HPDE6-E6E7 (cell line): ENCODE results near the gene ADAM20.
"Not testable (repeated sequence)": the region's sequence is repeated elsewhere in the genome, so short reads cannot be mapped to it uniquely, and the experiment has no call there.

ENCODE experiments used
- DNase-seq: peaks from one replicate; pipeline ENCODE4 v3.0.0; 2011; ENCODE audit warnings: missing footprints; ENCODE audit errors: extremely low spot score

ADAM20 gene

DNA sequence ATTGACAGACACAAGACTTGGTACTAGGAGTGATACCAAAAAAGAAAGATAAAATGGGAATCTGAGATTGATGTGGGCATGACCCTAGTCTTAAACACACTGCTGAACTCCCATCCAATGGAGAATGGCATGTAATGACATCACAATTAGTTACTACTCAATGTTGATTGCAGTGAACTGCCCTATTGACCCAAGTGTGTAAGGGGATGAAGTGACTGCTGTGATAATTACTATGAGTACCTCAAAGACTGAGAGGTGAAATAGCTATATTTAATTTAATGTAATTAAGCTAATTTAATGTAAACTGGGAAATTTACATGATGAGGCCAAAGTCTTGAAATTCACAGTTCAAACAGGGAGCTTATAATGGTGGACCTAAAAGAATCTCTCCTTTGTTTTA is at the start of gene ADAM20:
Gene ADAM20 (minus strand): TSS at position 101 of the 400 bp plus-strand sequence. CDS start 10,247 bp downstream, outside the sequence.
- DNase-seq, result no peak

DNA sequence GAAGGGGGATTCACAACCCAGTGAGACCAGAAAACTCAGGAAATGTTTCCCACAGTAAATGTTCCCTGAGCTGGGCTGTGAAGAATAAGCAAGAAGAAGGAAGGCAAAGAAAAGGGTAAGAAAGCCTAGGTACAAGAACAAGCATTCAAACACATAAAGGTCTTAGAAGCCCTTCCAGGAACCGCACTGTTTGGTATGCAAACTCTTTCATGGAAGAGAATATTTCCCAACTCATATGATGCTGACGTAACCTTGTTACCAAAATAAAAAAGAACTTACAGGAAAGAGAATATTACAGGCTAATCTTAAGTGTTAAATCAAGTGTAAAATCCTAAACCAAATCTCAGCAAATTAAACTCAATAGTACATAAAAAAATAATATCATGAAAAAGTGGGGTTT is 42.1 kb upstream of the ADAM20 start:
- DNase-seq, result no peak

DNA sequence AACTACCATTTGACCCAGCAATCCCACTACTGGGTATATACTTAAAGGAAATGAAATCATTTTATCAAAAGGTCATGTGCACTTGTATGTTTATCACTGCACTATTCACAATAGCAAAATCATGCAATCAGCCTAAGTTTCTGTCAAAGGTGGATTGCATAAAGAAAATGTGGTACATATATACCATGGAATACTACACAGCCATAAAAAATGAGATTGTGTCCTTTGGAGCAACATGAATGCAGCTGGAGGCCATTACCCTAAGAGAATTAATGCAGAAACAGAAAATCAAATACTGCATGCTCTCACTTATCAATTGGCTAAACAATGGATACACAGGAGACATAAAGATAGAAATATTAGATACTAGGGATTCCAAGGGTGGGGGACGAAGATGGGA is 38.2 kb upstream of the ADAM20 start:
- DNase-seq, result no peak

DNA sequence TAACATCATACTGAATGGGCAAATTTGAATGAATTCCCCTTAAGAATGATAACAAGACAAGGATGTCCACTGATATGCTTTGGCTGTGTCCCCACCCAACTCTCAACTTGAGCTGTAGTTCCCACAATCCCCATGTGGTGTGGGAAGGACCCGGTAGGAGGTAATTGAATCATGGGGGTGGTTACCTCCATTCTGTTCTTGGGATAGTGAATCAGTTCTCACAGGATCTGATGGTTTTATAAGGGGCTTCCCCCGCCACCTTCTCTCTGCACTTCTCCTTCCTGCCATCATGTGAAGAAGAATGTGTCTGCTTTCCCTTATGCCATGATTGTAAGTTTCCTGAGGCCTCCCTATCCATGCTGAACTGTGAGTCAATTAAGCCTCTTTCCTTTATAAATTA is 36.3 kb upstream of the ADAM20 start:
- no peak for DNase-seq

DNA sequence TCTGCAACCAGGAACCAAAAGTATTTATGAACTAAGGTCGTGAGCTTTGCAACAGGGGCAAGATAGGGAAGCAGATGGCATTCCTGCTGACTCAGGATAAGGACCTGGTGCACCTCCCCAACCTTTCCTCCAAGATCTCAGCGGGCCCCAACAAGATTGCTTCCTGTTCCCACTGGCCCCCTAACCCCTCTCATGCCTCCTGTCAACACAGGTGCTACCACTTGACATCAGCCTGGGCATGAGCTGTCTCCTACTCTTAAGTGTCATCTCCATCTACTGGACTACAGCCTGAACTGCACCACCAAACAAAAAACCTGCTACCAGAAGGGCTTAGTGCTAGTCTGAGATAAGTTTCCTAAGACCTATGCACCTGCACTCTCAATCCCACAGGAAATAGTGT is 33.0 kb upstream of the ADAM20 start:
- peak; percentile 26 for DNase-seq

DNA sequence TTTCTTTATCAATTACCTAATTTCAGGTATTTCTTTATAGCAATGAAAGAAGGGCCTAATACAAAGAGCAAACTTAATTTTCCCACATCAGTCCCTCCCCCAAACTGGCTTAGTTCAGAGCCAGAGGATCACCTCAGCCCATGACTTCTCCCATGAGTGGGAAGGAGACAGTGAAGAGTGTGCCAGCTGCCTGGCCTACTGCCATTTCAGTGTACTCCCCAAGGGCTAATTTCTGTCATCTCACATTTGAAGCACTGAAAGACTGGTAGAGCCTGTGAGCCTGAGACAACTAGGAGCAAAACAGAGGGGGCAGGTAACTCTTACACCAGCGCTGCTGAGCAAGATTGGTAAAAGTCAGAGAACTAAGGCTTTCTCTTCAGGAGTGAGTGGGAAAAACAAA is 29.1 kb upstream of the ADAM20 start:
- DNase-seq, result no peak

DNA sequence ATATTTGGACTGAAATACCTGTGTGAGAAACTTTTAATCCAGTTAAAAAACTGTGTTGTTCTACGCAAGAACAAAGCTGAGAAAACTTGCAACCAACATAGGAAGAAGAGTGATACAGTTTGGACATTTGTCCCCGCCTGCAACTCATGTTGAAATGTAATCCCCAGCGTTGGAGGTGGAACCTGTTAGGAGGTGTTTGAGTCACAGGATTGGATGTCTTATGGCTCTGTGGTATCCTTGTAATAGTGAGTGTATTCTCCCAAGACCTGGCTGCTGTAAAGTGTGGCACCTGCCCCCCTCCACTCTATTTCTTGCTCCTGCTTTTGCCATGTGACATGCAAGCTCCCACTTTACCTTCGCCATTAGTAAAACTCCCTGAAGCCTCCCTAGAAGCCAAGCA is 28.6 kb upstream of the ADAM20 start:
- DNase-seq, result no peak

DNA sequence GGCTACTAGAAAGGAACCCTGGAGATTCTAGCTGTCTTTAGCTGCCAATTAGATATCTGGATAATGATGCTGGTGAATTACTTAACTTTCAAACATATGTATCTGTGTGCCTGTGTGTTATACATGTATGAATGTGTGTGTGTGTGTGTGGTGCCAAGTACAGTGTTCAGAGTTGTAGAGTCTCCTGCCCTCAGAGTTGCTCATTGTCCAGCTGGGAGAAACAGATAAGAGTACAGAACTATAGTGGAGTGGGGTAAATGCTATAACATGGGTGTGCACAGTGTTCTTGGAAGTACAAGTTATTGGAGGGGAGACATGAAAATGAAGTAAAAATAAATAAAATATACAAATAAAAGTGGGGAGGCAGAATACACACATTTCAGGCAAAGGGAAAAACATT is 23.6 kb upstream of the ADAM20 start:
- no peak for DNase-seq

DNA sequence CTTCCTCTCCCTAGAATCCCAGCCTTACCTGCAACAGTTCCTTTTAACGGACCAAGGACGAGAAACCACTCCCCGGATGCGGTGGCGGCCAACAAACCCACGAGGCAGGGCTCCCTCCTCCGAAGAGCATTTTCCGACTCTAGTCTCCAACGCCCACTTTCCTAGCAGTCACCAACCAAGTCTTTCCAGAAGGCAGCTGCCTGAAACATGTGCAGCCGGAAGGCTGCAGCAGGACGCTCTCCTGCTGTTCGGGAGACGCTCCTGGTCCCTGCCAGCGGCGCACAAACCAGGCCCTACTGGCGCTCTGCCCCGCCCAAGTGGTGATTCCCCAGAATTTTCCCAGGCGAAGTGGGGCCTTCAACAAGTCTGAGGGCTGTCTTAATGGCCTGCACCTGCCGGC is 21.1 kb upstream of the ADAM20 start:
- no peak for DNase-seq

DNA sequence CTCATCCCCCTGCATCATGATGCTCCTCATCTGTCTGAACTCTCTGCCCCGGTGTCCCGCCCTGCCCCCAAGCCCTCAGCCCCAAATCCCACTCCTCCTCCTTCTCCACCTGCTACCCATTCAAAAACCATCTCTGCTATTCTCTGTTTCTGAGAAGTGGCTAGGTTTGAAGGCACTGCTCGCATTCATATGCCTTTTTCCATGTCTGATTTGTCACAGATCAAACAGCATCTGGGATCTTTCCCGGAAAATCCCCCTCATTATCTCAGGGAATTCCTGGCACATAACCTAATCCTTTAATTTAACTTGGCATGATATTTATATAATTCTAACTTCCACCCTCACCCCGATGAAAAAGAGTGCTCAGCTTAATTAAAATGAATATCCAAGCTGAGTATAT is 3.3 kb upstream of the ADAM20 start:
- DNase-seq, result no peak

DNA sequence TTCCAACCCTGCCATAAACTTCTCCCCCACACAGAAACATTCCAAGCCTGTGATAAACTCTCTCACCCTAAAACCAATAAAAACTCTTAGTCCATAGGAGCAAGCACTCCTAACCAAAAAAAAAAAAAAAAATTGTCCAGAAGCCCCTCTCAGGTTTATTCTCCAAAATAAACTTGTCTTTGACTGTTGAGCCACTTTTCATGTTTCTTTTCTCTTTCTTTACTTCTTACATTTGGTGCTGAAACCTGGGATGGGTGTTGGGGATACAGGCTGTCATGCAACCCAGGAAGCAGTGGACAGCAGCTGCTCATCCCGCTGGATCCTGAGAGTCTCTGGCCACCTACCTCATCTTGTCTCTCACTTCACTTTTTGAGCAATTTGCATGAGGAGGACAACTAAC is 2.0 kb upstream of the ADAM20 start:
- DNase-seq, result no peak

DNA sequence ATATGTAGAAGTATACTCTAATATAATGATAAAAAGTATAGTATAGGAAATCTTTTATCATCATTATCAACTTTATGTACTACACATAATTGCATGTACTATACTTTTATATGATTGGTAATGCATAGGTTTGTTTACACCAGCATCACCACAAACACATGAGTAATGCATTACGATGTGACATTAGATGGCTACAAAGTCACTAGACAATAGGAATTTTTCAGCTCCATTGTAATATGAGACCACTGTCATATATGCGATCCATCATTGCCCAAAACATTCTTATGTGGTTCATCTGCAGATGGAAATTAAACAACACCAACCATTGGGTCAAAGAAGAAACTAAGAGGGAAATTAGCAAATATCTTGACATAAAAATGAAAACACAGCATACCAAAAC is 4.4 kb downstream of the ADAM20 start:
- DNase-seq, result no peak

DNA sequence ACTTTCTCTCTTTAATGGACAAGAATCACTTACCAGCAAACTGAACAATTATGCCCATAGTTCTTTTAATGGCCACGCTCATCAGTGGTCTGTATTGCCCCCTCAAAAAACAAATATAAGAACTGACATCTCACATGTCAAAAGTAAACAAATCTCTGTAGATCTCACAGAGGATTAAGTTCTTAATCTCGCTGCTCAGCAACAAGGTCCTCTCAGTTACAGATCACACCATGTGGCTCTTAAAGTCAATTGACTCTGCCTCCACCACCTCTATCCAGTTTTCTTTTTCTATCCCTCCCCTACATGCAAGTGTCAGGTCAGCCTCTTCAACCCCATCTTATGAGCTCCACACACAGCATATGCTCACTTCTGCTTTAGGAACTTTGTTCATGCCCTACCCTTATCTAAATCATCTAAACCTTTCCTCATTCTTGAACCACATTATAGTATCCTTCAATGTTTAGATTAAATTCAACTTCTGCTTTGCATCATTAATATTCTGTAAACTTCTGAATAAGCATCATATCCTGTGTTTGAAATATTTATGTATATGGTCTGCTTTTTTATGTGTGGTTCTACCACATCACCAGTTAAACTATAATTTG is 7.2 kb downstream of the ADAM20 start:
- no peak for DNase-seq

DNA sequence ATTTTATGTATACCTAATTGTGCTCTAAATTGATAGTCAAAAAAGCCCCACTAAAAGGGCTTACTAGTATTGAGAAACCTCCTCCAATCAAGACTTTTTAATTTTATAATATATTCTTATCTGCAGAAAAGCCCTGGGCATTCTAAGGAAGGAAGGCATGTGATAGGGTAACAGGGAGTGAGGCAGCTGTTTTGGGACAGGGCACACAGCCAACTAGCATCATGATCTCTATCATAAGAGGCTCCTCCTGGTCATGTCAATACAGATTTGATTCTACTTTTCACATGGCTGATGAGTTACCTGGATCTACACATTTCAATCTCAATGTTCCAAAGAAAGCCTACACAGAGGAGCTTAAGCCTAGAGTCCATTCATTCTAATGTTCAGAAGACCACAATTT is 9.1 kb downstream of the ADAM20 start:
- DNase-seq, result no peak

DNA sequence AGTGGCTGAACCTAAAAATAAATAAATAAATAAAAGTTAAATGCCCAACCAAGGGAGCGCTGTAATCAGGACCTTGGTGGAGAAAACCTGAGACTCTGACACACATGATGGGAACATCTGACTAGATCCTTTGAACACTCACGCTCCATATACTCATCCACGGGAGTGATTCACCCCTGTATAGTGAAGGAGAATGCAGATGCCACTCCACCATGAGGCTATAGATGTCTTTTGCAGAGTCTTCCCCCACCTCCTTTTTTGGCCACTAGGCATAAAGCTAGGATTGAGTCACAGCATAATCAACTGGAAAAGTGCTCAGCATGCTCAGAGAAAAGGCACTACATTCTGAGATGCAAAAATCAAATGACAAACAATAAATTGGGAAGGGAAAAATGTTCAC is 19.0 kb downstream of the ADAM20 start:
- no peak for DNase-seq

DNA sequence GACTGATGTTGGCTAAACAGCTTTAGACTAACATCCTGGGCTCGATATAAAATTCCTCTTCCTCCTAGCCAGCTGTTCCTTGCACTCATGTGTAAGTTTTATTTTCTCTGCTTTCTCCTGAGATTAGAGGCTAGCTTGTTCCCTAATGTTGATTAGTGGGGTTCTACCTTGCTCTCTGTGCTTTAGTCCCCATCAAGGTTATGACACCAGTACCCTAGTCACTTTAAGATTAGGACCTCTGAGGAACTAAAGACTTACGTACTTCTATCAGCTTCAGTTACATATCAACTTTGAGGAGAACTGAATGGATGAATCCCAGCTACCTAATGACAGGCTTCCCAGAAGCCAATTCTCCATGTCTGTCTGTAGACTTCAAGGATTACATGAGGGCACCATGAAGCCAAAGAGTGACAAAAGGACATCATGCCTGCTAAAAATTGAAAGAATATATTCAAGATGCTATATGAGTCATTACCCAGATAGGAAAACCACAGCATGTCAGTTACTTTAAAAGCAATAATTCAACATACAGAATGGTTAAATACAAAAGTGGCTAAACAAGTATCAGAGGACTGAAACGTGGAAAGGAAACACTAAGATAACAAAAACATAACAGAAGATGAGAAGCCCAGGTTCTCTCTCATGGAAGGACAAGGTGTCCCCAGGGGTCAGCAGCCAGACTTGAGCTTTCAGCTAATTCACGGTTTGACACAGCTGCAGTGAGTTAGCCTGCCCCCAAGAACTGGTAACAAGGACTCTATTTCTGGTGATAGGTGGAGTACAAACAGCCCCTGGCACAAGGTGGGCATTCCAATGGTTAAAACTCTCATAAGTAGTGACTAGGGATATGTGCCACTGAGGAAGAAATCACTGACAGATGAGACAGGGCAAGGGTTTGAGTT is 20.4 kb downstream of the ADAM20 start:
- no peak for DNase-seq

DNA sequence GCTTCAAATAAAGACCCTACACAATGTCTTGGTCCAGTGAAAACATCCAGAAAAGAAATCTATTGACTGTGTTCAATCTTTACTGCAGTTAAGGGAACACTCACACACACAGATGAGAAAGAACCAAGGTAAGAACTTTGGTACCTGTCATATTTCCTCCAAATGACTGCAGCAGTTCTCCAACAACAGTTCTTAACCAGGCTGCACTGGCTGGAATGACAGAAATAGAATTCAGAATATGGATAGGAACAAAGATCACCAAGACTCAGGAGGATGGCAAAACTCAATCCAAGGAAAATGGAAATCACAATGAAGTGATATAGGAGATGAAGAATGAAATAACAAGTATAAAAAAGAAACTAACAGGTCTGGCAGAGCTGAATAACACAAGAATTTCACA is 36.6 kb downstream of the ADAM20 start:
- DNase-seq, result no peak

DNA sequence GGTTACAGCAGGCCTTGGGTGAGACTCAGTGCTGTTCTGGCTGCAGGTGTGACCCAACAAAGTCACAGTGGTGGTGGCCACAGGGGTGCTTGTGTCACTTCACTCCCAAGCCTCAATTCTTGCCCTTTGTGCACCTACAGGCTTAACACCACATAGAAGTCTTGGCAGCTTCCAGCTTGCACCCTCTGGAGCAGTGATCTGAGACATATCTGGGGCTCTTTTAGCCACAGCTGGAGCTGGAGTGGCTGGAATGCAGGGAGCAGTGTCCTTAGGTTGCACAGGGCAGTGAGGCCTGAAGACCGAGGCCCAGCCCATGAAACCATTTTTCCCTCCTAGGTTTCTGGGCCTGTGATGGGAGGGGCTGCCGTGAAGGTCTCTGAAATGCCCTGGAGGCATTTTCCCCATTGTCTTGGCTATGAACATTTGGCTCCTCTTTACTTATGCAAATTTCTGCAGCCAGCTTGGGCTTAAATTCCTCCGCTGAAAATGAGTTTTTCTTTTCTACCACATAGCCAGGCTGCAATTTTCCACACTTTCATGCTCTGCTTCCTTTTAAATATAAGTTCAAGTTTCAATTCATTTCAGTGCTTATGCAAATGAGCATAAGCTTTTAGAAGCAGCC is 45.1 kb downstream of the ADAM20 start:
- DNase-seq, result no peak

DNA sequence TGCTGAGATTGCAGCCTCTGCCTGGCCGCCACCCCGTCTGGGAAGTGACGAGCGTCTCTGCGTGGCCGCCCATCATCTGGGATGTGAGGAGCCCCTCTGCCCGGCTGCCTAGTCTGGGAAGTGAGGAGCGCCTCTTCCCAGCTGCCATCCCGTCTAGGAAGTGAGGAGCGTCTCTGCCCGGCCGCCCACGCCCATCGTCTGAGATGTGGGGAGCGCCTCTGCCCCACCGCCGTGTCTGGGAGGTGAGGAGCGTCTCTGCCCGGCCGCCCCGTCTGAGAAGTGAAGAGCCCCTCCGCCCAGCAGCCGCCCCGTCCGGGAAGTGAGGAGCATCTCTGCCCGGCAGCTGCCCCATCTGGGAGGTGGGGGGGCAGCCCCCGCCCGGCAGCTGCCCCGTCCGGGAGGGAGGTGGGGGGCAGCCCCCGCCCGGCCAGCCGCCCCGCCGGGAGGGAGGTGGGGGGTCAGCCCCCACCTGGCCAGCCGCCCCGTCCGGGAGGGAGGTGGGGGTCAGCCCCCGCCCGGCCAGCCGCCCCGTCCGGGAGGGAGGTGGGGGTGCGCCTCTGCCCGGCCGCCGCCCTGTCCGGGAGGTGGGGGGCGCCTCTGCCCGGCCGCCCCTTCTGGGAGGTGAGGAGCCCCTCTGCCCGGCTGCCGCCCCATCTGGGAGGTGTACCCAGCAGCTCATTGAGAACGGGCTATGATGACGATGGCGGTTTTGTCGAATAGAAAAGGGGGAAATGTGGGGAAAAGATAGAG is 57.3 kb downstream of the ADAM20 start:
- DNase-seq, result not testable (repeated sequence)

DNA sequence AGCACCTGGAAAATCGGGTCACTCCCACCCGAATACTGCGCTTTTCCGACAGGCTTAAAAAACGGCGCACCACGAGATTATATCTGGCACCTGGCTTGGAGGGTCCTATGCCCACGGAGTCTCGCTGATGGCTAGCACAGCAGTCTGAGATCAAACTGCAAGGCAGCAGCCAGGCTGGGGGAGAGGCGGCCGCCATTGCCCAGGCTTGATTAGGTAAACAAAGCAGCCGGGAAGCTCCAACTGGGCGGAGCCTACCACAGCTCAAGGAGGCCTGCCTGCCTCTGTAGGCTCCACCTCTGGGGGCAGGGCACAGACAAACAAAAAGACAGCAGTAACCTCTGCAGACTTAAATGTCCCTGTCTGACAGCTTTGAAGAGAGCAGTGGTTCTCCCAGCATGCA is 59.3 kb downstream of the ADAM20 start:
- DNase-seq, result not testable (repeated sequence)

DNA sequence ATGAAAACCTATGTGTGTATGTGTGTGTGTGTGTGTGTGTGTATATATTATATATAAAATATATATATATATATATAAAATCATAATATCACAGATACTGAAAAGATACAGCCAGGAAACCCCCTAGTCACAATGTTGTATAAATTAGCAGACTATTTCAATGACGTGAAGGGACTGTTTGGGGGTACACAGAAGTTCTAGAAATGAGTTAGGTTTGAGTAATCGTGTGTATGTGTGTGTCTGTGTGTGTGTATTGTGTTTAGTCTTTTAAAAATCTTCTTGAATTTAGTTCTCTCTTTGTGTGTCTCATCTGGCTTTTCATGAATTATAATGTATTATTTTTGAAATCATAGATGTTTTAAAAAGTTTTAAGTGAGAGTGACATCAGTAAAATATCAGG is 61.0 kb downstream of the ADAM20 start:
- DNase-seq, result no peak
